HG02763 (cell line): ENCODE measurements around the gene UVSSA.
"Not testable (repeated sequence)": the region's sequence is repeated elsewhere in the genome, so short reads cannot be mapped to it uniquely, and the experiment has no call there.

Experiments
- ATAC-seq: cut with Tn5 transposase; IDR thresholded peaks from one replicate; pipeline ENCODE4 v1.9.1; 2021; ENCODE audit warnings: mild to moderate bottlenecking, moderate library complexity; ENCODE audit not compliant: unreplicated experiment

The UVSSA gene

DNA sequence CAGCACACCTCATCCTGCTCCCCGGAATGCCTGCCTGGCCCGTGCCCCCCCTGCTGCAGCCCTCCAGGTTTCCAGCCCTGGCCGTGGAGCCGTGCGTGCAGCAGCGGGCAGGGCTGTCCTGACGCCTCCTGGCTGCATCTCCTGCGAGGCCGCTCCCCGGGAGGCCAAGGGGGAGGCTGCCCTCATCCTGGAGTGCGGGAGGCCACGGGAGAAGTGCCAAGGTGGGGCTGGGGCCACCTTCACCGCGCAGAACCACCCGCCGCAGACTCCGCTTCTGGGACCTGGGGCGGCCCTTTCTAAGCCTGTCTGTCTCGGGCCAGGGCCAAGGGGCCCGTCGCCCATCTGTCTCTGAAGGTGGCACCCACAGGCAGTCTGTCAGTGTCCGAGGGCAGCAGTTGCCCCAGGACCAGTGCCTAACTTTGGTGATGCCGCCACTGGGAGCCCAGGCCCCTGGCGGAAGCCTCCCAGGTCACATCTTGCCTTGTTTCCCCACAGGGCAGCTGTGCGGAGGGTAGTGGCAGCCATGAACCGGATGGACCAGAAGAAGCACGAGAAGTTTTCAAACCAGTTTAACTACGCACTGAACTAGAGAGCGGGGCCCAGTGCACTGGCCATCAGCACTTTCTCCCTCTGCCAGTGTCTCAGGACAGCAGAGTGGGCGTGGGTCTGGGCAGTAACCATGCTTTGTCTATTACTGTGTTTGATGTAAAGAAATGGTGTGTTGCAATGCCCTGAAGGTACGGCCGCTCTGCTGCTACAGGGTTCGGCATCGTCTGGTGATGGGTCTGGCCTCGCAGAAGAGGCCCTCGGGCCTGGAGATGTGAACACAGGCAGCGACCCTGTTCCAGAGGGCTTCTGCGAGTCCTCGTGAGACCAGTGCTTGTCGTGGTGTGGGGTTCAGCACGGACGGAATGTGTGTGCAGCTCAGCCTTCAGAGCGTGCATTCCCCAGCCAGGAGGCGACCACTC, 38.6 kb downstream of the UVSSA start:
- no peak for ATAC-seq

DNA sequence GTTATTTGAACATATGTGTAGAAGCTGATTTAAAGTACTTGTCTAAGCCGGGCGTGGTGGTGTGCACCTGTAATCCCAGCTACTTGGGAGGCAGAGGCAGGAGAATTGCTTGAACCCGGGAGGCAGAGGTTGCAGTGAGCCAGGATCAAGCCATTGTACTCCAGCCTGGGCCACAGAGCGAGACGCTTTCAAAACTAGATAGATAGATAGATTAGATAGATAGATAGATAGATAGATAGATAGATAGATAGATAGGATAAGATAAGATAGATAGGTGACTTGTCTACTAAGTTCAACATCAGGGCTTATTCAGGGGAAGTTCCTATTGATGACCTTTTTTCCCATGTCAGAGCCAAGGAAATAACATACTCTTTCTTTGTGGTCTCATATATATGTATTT, 46.4 kb downstream of the UVSSA start:
- ATAC-seq, result not testable (repeated sequence)

DNA sequence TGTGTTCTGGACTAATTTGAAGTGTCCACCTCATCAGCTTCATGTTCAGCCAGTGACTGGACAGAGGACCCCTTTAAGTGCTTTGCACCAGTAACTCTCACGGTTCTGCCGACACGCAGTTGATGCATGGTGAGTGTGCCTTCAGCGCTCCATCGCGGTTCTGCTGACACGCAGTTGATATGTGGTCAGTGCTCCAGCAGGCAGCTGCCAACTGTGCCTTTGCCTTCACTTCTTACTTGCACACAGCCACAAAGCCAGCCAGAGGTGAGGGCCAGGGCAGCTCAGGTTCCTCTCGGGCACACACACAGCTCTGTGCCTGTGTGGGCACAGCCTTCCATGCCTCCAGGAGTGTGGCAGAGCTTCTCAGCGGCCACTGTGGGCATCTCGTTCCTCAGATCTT, 46.9 kb downstream of the UVSSA start:
- ATAC-seq, result no peak

DNA sequence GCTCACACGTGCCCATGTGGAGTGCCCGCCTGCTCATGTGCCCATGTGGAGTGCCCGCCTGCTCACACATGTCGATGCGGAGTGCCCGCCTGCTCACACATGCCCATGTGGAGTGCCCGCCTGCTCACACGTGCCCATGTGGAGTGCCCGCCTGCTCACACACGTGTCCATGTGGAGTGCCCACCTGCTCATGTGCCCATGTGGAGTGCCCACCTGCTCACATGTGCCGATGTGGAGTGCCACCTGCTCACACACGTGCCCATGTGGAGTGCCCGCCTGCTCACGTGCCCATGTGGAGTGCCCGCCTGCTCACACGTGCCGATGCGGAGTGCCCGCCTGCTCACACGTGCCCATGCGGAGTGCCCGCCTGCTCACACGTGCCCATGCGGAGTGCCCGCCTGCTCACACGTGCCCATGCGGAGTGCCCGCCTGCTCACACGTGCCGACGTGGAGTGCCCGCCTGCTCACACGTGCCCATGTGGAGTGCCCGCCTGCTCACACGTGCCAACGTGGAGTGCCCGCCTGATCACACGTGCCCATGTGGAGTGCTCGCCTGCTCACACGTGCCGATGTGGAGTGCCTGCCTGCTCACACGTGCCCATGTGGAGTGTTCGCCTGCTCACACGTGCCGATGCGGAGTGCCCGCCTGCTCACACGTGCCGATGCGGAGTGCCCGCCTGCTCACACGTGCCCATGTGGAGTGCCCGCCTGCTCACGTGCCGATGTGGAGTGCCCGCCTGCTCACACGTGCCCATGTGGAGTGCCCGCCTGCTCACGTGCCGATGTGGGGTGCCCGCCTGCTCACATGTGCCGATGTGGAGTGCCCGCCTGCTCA, 47.8 kb downstream of the UVSSA start:
- ATAC-seq, result not testable (repeated sequence)

DNA sequence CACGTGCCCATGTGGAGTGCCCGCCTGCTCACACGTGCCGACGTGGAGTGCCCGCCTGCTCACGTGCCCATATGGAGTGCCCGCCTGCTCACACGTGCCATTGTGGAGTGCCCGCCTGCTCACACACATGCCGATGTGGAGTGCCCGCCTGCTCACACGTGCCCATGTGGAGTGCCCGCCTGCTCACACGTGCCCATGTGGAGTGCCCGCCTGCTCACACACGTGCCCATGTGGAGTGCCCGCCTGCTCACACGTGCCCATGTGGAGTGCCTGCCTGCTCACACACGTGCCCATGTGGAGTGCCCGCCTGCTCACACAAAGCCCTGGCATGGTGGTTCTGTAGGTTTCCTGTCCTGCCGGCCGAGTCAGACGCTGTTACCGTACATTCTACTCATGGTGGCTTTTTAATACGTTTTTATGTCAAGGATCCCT, 48.4 kb downstream of the UVSSA start:
- not testable (repeated sequence) for ATAC-seq

DNA sequence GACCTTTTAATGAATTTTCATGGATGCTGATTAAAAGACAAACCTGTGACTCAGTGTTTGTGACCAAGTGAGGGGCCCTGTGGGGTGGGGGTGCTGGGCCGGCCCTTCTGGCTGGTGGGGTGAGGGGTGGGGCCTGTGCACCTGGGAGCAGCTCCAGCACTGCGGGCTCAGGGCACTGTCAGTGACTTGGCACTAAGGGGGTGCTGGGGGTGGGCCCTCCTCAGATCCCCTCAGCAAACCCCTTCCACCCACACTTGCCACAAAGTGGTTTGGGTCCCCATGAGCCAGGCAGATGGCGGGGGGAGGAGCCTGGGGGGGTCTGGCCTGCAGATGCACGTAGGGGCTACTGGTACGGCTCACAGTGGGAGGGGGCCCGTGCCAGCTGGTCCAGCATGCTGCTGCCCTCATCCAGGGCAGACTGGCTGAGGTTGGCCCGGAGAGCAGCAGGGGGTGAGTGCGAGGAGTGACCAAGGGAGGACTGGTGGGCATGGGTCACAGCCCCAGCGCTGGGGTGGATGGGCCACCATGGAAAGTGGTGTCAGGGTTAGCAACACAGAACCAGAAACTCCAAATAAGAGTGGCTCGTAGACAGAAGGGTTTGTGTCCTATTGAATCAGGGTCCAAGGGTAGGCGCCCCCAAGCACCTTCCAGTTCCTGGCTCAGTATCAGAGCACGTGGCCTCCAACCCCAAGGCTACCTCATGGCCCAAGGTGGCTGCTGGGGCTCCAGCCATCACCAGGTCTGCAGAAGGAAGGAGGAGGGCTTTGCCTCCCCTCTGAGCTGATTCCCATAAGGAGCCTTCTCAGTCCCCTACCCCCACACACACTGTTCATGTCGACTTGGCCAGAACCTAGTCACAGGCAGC, 49.2 kb downstream of the UVSSA start:
- no peak for ATAC-seq

DNA sequence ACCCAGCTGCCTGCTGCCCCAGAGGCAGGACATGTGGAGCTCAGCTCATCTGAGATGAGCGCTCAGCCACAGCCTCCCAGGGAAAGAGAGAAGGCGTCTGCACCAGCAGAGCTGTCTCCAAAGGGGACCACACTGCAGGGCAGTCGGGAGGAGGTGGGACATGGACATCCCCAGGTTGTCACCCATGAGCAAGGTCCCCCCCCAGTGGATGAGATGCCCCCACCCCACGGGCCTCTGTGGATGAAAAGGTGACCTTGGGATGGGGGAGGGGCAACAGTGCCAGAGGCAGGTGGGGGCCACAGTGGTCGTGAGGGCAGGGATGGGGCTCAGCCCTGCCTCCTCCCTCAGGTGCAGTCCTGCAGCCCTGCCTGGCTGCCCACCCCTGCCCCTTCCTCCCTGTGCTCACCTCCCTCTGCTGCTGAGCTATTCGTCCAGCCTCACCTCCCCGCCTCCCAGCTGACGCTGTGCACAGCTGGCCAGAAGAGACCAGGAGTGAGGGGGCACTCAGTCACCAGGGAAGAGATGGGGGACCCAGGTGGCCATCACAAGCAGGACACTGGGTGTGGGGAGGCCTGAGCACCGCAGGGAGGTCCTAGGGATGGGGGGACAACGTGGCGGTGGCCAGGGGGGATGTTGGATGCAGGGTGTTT, 49.9 kb downstream of the UVSSA start:
- no peak for ATAC-seq

DNA sequence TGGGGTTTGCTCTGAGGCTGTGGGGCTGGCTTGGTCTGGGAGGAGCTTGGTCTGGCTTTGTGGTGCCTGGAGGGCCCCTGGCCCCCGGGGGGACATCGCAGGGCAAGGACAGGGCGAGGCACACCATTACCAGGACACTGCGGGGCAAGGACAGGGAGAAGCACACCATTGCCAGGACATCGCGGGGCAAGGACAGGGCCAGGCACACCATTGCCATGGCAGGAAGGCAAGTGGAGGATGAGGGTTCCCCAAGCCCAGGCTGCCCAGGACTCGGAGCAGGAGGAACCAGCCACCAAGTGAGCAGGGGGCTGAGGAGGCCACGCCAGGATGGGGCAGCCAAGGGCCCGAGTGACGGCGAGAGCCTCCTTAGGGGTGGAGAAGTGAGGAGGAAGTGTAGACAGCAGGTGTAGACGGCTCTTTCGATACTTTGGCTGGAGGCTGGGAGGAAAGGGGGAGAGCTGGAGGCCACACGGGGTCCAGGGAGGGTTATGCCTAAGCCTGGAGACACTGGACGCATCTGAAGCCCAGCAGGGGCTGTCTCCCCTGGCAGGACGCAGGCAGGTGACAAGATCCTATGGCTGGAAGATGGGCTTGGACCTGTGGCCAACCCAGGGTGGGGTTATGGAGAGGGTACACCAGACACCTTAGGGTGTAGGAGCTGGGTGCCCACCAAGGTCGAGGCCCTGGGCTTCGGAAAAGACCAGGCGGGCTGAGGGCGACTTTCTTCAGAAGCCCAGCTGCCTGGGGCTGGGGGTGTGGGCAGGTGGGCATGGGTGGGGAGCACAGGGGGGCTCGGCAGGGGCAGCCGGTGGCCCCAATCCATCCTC, 51.9 kb downstream of the UVSSA start:
- no peak for ATAC-seq

DNA sequence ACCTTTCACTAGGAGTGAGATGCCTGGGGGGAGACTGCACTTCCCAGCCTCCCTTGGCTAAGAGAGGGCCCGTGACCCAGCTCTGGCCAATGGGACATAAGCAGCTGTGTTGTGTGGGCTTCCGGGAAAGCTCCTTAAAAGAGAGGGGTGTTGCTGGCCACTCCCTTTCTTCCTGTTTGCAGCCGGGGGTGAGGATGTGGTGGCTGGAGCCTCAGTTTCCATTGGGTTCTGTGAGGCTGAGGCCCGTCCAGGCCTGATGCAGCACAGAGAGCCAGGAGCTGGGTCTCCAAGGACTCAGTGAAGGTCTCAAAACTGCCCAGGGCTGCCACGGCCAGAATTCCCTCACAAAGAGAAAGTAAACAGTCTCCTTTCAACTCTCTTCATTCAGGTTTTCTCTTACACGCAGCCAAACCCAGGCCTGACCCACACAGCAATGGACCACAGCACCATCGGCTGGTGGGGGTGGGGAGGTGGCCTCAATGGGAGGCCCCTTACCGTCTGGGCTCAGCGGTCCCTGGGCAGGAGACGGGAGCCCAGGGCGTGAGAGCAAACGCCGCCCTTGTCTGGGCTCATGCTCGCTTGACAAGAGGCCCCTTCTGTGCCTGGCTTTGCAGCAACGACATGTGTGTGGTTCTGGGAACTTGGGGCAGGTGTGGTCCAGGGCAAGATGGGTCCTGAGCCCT, 52.6 kb downstream of the UVSSA start:
- ATAC-seq, result no peak

DNA sequence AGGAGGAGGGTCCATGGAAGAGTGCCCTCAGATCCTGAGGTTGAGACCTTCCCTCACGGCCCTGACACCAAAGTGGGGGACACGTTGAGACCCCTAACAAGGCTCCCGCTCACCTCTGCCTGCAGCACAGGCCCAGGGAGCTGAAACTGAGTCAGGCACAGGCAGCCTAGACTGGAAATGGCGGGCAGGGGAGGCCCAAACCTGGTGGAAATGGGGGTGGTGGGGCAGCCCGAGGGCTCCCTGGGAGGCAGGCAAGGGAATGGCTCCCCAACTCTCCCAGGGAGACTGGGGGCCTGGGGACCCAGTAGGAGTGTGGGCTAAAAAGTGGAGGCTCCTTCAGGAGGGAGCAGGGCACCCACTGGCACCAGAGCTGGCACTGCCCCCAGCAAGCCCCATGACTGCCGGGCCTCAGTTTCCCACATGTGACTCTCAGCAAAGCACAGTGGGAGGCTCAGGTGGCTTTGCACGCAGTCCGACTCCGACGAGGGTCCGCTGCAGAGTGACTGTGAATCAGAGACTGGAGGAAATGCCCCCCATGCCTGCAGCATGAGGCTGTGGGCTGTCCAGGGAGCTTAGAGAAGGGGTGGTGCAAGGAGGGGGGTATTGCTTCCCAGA, 53.3 kb downstream of the UVSSA start:
- no peak for ATAC-seq

DNA sequence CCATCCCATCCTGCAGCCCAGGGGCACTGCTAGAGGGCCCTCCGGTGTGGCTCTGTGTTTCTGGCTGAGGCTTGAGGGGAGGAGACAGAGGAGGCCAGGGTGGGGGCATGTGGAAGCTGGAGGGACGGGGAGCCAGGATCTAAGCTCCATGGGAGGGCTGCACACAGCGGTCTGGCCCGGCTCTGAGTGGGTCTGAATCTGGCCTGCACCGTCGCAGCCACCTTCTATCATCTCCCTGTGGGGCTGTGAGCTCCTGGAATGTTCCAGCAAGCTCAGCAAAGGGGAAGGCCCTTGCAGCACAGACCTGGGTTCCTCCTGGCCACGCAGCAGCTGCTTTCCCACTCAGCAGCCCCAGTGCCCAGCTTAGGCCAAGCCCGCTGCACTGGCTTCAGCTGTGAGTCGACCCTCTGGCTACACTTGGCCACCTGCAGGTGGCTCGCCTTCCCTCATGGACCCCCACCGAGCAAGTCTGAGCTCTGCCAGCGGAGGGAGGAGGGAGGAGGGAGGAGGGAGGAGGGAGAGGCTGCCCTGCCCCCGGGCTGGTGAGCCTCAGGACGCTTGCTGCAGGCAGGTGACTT, 53.9 kb downstream of the UVSSA start:
- no peak for ATAC-seq

DNA sequence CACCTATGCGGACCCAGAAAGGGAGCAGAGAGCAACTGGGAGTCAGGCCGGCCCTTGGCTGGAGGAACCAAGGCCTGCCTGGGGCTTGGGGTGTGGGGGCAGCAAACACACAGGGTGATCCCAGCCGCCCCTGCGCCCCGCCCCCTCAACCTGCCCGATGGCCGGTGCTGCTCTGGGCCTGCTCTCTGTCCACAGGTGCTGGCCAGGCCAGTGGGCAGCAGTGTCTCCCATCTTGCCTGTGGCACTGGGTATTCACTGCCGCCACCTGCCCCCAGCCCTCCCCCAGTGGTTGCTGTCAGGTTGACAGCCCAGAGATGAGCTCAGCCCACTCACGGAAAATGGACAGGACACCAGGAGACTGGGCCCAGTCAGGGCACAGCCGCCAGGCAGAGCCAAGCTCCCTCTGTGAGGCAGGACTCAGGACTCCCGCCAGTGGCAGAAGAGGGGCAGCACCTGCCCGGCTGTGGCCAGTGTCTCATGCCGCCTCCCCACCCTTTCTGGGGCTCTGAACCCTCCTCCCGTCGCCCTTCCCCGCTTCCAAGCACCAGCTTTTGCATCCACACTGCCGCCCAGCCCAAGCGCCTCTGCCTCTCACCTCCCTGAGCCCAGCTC, 54.5 kb downstream of the UVSSA start:
- ATAC-seq, result no peak

DNA sequence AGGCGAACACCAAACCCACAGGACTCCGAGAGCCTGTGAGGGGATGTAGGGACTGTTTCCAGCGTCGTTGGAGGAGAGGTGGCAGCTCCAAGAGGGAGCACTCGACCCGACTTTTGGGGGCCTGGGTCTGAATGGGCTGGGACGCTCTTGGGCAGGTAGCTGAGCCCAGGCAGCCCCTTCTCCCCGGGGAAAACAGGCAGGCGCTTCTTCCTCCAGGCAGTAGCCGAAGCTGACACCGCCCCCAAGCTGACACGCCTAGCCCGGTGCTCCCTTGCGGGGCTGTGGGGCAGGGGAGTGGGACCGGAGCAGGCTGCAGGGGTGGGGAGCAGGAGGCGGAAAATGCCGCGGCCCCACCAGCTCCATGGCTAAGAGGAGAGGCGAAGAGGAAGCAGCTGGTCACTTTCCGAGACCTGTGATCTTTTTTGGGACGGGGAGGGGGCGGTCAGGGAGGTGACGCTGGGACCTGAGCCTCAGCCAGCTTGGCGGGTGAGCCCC, 55.1 kb downstream of the UVSSA start:
- no peak for ATAC-seq

DNA sequence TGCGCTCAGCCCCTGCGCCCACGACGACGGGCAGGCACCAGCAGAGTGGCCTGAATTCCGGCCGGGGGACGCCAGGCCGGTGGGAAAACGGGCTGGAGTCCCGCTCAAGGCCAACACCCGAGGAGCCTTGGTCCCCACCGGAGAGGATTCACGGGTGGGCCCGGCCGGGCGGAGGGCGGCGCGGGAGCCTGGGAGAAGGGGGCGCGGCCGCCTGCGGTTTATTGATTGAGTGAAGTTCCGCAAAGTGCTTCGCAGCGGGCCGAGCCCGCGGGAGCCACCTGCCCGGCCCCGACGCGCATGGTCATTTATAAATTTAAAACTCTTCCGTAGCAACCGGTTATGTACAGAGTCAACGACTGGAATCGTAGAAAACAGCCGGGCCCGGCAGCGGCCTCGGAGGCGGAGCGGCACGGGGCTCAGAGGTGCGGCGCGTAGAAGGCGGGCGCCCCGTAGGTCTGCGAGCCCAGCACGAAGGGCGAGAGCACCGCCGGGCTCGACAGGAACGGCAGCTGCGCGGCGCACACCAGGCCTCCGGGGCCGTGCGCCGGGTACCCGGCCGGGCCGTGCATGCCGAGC, 55.6 kb downstream of the UVSSA start:
- ATAC-seq, result no peak

DNA sequence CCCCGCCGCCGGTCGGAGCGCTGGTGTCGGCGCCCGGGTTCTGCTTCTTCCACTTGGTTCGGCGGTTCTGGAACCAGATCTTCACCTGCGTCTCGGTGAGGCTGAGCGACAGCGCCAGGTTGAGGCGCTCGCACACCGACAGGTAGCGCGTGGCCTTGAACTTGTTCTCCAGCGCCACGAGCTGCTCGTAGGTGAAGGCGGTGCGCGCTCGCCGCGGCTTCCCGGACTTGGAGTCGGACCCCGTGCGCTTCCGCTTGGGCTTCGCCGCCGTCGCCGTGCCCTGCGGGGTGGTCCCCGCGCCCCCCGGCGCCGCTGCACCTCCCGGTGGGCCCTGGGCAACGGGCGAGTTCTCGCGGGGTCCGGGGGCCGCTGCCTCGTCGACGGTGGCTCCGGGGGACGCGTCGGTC, 56.2 kb downstream of the UVSSA start:
- no peak for ATAC-seq

DNA sequence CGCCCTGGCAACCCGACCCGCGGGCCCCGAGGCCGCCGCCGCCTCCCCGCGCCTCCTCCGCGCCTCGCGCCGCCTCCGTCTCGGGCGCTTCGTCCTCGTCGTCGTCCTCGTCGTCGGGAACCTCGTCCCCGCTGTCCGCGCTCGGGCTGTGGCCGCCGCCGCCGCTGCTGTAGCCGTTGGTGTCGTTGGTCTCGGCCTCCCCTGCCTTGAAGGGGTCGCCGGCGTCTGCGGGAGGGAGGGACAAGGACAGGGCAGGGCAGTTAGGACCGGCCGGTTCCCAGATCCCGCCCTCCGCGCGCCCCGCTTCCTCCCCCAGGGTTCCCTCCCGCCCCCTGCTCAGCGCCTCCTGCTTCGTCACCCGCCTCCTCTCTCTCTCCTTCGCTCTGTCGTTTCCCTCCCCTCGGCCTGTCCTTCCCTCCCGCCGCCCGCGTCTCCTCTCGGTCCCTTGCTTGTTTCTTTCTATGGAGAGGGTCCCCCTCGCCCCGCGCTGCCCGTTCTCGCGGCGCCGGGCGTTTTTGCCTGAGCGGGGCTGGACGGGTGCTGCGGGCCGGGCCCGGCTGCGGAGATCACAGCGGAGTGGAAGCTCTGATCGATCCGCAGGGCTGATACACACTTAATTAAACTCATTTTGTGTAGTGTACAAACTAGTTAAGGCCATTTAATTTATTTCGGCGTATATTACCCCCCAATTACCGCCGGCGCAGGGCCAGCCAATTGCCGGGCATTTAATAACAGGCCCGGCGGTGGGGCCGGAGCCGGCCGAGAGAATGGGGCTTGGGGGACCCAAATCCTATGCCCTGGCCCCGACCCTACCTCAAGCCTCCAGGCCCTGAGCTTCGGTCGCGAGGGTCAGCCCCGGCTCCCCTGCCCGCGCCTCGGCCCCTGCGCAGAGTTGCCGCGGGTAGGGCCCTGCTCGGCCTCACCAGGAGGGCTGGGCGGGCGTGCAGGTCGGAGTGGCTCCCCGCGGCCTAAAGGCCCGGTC, 56.9 kb downstream of the UVSSA start:
- no peak for ATAC-seq
